ENCODE measurements around the gene PPP2R2B.
A peak's percentile ranks its signal among the peaks of the same experiment; 100 is the strongest.

The PPP2R2B gene

GRCh38 chr5:146755793-146756192 is 122.8 kb downstream of the PPP2R2B start:
- no peaks in the 10 kb centered on the region for H3K27me3 ChIP-seq (ENCODE audit: low read depth, low read length)
- H3K4me1 ChIP-seq (ENCODE audit: control insufficient read depth in 1 of 2, insufficient read depth in 2 of 2, low read length in 2 of 2): no peaks in the 10 kb centered on the region
- H3K4me3 ChIP-seq (ENCODE audit: low read depth in 1 of 2, low read length in 2 of 2): no peak overlapping the region
- H3K36me3 ChIP-seq (ENCODE audit: control insufficient read depth in 1 of 2, insufficient read depth in 2 of 2, low read length in 2 of 2): no peaks in the 10 kb centered on the region
- H3K9me3 ChIP-seq (ENCODE audit: control insufficient read depth in 1 of 2, low read length in 2 of 2): no peaks in the 10 kb centered on the region
- no peak overlapping the region for H3K27ac ChIP-seq (ENCODE audit: low read length)

- no peak overlapping the region for H3K27ac ChIP-seq (ENCODE audit: low read length)
- H3K9me3 ChIP-seq (ENCODE audit: control insufficient read depth in 1 of 2, low read length in 2 of 2): no peaks in the 10 kb centered on the region
- H3K4me3 ChIP-seq (ENCODE audit: low read depth in 1 of 2, low read length in 2 of 2): no peak overlapping the region
- H3K4me1 ChIP-seq (ENCODE audit: control insufficient read depth in 1 of 2, insufficient read depth in 2 of 2, low read length in 2 of 2): no peaks in the 10 kb centered on the region
- no peaks in the 10 kb centered on the region for H3K27me3 ChIP-seq (ENCODE audit: low read depth, low read length)
- H3K36me3 ChIP-seq (ENCODE audit: control insufficient read depth in 1 of 2, insufficient read depth in 2 of 2, low read length in 2 of 2): no peaks in the 10 kb centered on the region
These were observed 123.9 kb downstream of the PPP2R2B start for GRCh38 chr5:146754621-146755020.

- no peak overlapping the region for H3K4me3 ChIP-seq (ENCODE audit: low read depth in 1 of 2, low read length in 2 of 2)
- H3K27me3 ChIP-seq (ENCODE audit: low read depth, low read length): no peaks in the 10 kb centered on the region
- no peaks in the 10 kb centered on the region for H3K4me1 ChIP-seq (ENCODE audit: control insufficient read depth in 1 of 2, insufficient read depth in 2 of 2, low read length in 2 of 2)
- no peak overlapping the region for H3K27ac ChIP-seq (ENCODE audit: low read length)
- H3K36me3 ChIP-seq (ENCODE audit: control insufficient read depth in 1 of 2, insufficient read depth in 2 of 2, low read length in 2 of 2): no peaks in the 10 kb centered on the region
- no peaks in the 10 kb centered on the region for H3K9me3 ChIP-seq (ENCODE audit: control insufficient read depth in 1 of 2, low read length in 2 of 2)
These were observed 124.9 kb downstream of the PPP2R2B start for GRCh38 chr5:146753641-146754040.

GRCh38 chr5:146751781-146752401 is 126.7 kb downstream of the PPP2R2B start:
- Histone ChIP-seq H3K4me1 (ENCODE audit: control insufficient read depth in 1 of 2, insufficient read depth in 2 of 2, low read length in 2 of 2) (no peaks in the 10 kb centered on the region), H3K4me3 (ENCODE audit: low read depth in 1 of 2, low read length in 2 of 2) (no peak overlapping the region), H3K36me3 (ENCODE audit: control insufficient read depth in 1 of 2, insufficient read depth in 2 of 2, low read length in 2 of 2) (no peaks in the 10 kb centered on the region), H3K9me3 (ENCODE audit: control insufficient read depth in 1 of 2, low read length in 2 of 2) (no peaks in the 10 kb centered on the region), H3K27ac (ENCODE audit: low read length) (no peak overlapping the region), H3K27me3 (ENCODE audit: low read depth, low read length) (no peaks in the 10 kb centered on the region)

GRCh38 chr5:146751054-146751453 is 127.5 kb downstream of the PPP2R2B start:
- Histone ChIP-seq H3K4me1 (ENCODE audit: control insufficient read depth in 1 of 2, insufficient read depth in 2 of 2, low read length in 2 of 2) (peaks cover 0 to 2% of the 10 kb centered on the region in 2 donors), H3K27me3 (ENCODE audit: low read depth, low read length) (no peaks in the 10 kb centered on the region), H3K9me3 (ENCODE audit: control insufficient read depth in 1 of 2, low read length in 2 of 2) (no peaks in the 10 kb centered on the region), H3K36me3 (ENCODE audit: control insufficient read depth in 1 of 2, insufficient read depth in 2 of 2, low read length in 2 of 2) (no peaks in the 10 kb centered on the region), H3K27ac (ENCODE audit: low read length) (no peak overlapping the region), H3K4me3 (ENCODE audit: low read depth in 1 of 2, low read length in 2 of 2) (no peak overlapping the region)

GRCh38 chr5:146748533-146748932 is 130.0 kb downstream of the PPP2R2B start:
- peaks cover 0 to 6% of the 10 kb centered on the region in 2 donors for H3K4me1 ChIP-seq (ENCODE audit: control insufficient read depth in 1 of 2, insufficient read depth in 2 of 2, low read length in 2 of 2)
- H3K4me3 ChIP-seq (ENCODE audit: low read depth in 1 of 2, low read length in 2 of 2): no peak overlapping the region
- H3K27ac ChIP-seq (ENCODE audit: low read length): no peak overlapping the region
- H3K9me3 ChIP-seq (ENCODE audit: control insufficient read depth in 1 of 2, low read length in 2 of 2): no peaks in the 10 kb centered on the region
- H3K27me3 ChIP-seq (ENCODE audit: low read depth, low read length): no peaks in the 10 kb centered on the region
- H3K36me3 ChIP-seq (ENCODE audit: control insufficient read depth in 1 of 2, insufficient read depth in 2 of 2, low read length in 2 of 2): no peaks in the 10 kb centered on the region

GRCh38 chr5:146745931-146746577 is 132.5 kb downstream of the PPP2R2B start:
- Histone ChIP-seq H3K36me3 (ENCODE audit: control insufficient read depth in 1 of 2, insufficient read depth in 2 of 2, low read length in 2 of 2) (no peaks in the 10 kb centered on the region), H3K4me1 (ENCODE audit: control insufficient read depth in 1 of 2, insufficient read depth in 2 of 2, low read length in 2 of 2) (peaks cover 0 to 6% of the 10 kb centered on the region in 2 donors), H3K9me3 (ENCODE audit: control insufficient read depth in 1 of 2, low read length in 2 of 2) (no peaks in the 10 kb centered on the region), H3K4me3 (ENCODE audit: low read depth in 1 of 2, low read length in 2 of 2) (no peak overlapping the region), H3K27me3 (ENCODE audit: low read depth, low read length) (no peaks in the 10 kb centered on the region), H3K27ac (ENCODE audit: low read length) (no peak overlapping the region)

- H3K27me3 ChIP-seq (ENCODE audit: low read depth, low read length): no peaks in the 10 kb centered on the region
These were observed 134.3 kb downstream of the PPP2R2B start for GRCh38 chr5:146744068-146744745.

GRCh38 chr5:146734936-146735577 is 143.5 kb downstream of the PPP2R2B start:
- H3K36me3 ChIP-seq (ENCODE audit: control insufficient read depth in 1 of 2, insufficient read depth in 2 of 2, low read length in 2 of 2): no peaks in the 10 kb centered on the region
- no peaks in the 10 kb centered on the region for H3K27me3 ChIP-seq (ENCODE audit: low read depth, low read length)
- H3K4me1 ChIP-seq (ENCODE audit: control insufficient read depth in 1 of 2, insufficient read depth in 2 of 2, low read length in 2 of 2): no peaks in the 10 kb centered on the region
- H3K27ac ChIP-seq (ENCODE audit: low read length): no peak overlapping the region
- no peaks in the 10 kb centered on the region for H3K9me3 ChIP-seq (ENCODE audit: control insufficient read depth in 1 of 2, low read length in 2 of 2)
- no peak overlapping the region for H3K4me3 ChIP-seq (ENCODE audit: low read depth in 1 of 2, low read length in 2 of 2)

More at GRCh38 chr5:146744068-146744745, 134.3 kb downstream of the PPP2R2B start:
- Histone ChIP-seq H3K9me3 (ENCODE audit: control insufficient read depth in 1 of 2, low read length in 2 of 2) (no peaks in the 10 kb centered on the region), H3K27ac (ENCODE audit: low read length) (peak overlapping the region; percentile 0), H3K4me1 (ENCODE audit: control insufficient read depth in 1 of 2, insufficient read depth in 2 of 2, low read length in 2 of 2) (peaks cover 0 to 6% of the 10 kb centered on the region in 2 donors), H3K4me3 (ENCODE audit: low read depth in 1 of 2, low read length in 2 of 2) (no peak overlapping the region), H3K36me3 (ENCODE audit: control insufficient read depth in 1 of 2, insufficient read depth in 2 of 2, low read length in 2 of 2) (no peaks in the 10 kb centered on the region)

- no peaks in the 10 kb centered on the region for H3K36me3 ChIP-seq (ENCODE audit: control insufficient read depth in 1 of 2, insufficient read depth in 2 of 2, low read length in 2 of 2)
- H3K27ac ChIP-seq (ENCODE audit: low read length): no peak overlapping the region
- peaks cover 0 to 10% of the 10 kb centered on the region in 2 donors for H3K9me3 ChIP-seq (ENCODE audit: control insufficient read depth in 1 of 2, low read length in 2 of 2)
- no peak overlapping the region for H3K4me3 ChIP-seq (ENCODE audit: low read depth in 1 of 2, low read length in 2 of 2)
- no peaks in the 10 kb centered on the region for H3K27me3 ChIP-seq (ENCODE audit: low read depth, low read length)
- no peaks in the 10 kb centered on the region for H3K4me1 ChIP-seq (ENCODE audit: control insufficient read depth in 1 of 2, insufficient read depth in 2 of 2, low read length in 2 of 2)
These were observed 145.6 kb downstream of the PPP2R2B start for GRCh38 chr5:146732962-146733361.

- no peak overlapping the region for H3K4me3 ChIP-seq (ENCODE audit: low read depth in 1 of 2, low read length in 2 of 2)
- no peaks in the 10 kb centered on the region for H3K36me3 ChIP-seq (ENCODE audit: control insufficient read depth in 1 of 2, insufficient read depth in 2 of 2, low read length in 2 of 2)
- no peaks in the 10 kb centered on the region for H3K4me1 ChIP-seq (ENCODE audit: control insufficient read depth in 1 of 2, insufficient read depth in 2 of 2, low read length in 2 of 2)
- H3K27ac ChIP-seq (ENCODE audit: low read length): no peak overlapping the region
- H3K27me3 ChIP-seq (ENCODE audit: low read depth, low read length): no peaks in the 10 kb centered on the region
- peaks cover 0 to 10% of the 10 kb centered on the region in 2 donors for H3K9me3 ChIP-seq (ENCODE audit: control insufficient read depth in 1 of 2, low read length in 2 of 2)
These were observed 146.5 kb downstream of the PPP2R2B start for GRCh38 chr5:146731909-146732659.

Data from muscle layer of duodenum (tissue), 2 donors.